Sigmoid colon (tissue), 4 donors: Measurements from ENCODE around the gene PTH1R.

ENCODE experiments used
- CTCF ChIP-seq, 4 experiments: fragments of 450-650 bp in 3 of 4; fragments of 200-600 bp in 1 of 4; IDR thresholded peaks; one replicate each; pipeline ENCODE4 v1.5.1; 2016 to 2019; ENCODE audit warnings: antibody characterized with exemption in 4 of 4, mild to moderate bottlenecking in 3 of 4, moderate library complexity in 2 of 4
- POLR2A ChIP-seq, 2 donors: fragments of 450-650 bp; IDR thresholded peaks; one replicate each; pipeline ENCODE4 v1.6.1; 2016; ENCODE audit warnings: antibody characterized with exemption in 2 of 2, mild to moderate bottlenecking in 2 of 2, moderate library complexity in 2 of 2
- POLR2AphosphoS5 ChIP-seq, 4 donors: sonication (generic); formaldehyde crosslinking; IDR thresholded peaks; one replicate each; pipeline ENCODE4 v1.6.1; 2017; ENCODE audit warnings: antibody characterized with exemption in 4 of 4

- TF ChIP-seq POLR2AphosphoS5 (IDR thresholded peaks at IDR 0.05) = no peak
- no peak for TF ChIP-seq CTCF (IDR thresholded peaks at IDR 0.05)
- no peak for TF ChIP-seq POLR2A (IDR thresholded peaks at IDR 0.05)
Measured at GRCh38 chr3:46884427-46884826, 6.9 kb downstream of the PTH1R start.
